ENCODE results near the gene SEC14L3. TPM values are rescaled to one million over a fixed set of nuclear protein-coding genes. Genes with fewer than 3 reads are reported as not detected.
"Not testable (repeated sequence)": the region's sequence is repeated elsewhere in the genome, so short reads cannot be mapped to it uniquely, and the experiment has no call there.

Gene SEC14L3
- total and polyA plus RNA-seq, 10 of the 15 experiments (the other 5 are each of a cell fraction or from before 2014, with no cell fraction given) = 0.03 TPM; not detected in 9

GRCh38 chr22:30470655-30471054 is 1.2 kb downstream of the SEC14L3 start:
- Histone ChIP-seq H3K79me2 (ENCODE audit: control insufficient read depth, insufficient read depth, low read length) (no peaks in the 10 kb centered on the region), H3K36me3 (ENCODE audit: control insufficient read depth in 2 of 2, insufficient read depth in 2 of 2, low read length in 1 of 2) (no peaks in the 10 kb centered on the region), H2AFZ (ENCODE audit: control insufficient read depth, low read depth, low read length) (no peak overlapping the region), H3K4me2 (ENCODE audit: control insufficient read depth, insufficient read depth) (no peak overlapping the region), H3K4me3 (no peak overlapping the region), H3K27ac (ENCODE audit: control insufficient read depth, insufficient read depth) (no peak overlapping the region), H3K4me1 (ENCODE audit: control insufficient read depth, insufficient read depth, low read length) (no peaks in the 10 kb centered on the region), H3K9me3 (replicated peaks; ENCODE audit: control insufficient read depth, insufficient read depth, low read length) (no peaks in the 10 kb centered on the region), H3K9ac (ENCODE audit: control insufficient read depth, insufficient read depth, low read length) (no peak overlapping the region), H3K27me3 (replicated peaks in 1 of 2; ENCODE audit: control insufficient read depth in 2 of 2, insufficient read depth in 2 of 2, low read length in 1 of 2) (peaks cover 0 to 2% of the 10 kb centered on the region in 2 experiments; a peak in 3 of 4 replicates), H4K20me1 (ENCODE audit: control insufficient read depth, insufficient read depth) (no peaks in the 10 kb centered on the region)
- ATAC-seq (no peak), DNase-seq (ENCODE audit: low read depth, low spot score) (no peak), FAIRE-seq (no peak)
- BruUV-seq (replicated peaks) = no TSS peak
- SMC1A ChIA-PET (ENCODE audit: uncharacterized antibody, unreplicated experiment) = no interaction called here
- WGBS (ENCODE audit: insufficient coverage, insufficient replicate concordance, low lambda C conversion rate, missing lambda C conversion rate) = 0% methylated on average over 2 of the region's 2 CpGs
- no peak for TF ChIP-seq ETV6 (conservative IDR thresholded peaks at IDR 0.05 in 1 of 2, IDR thresholded peaks at IDR 0.05 in 1 of 2; ENCODE audit: borderline replicate concordance in 1 of 2, low read depth in 1 of 2)
- no peak for TF ChIP-seq ZNF24 (IDR thresholded peaks at IDR 0.05)
- no peak for TF ChIP-seq MYB (IDR thresholded peaks at IDR 0.05; ENCODE audit: borderline replicate concordance, low read depth, low read length)
- TF ChIP-seq BRCA1 (IDR thresholded peaks at IDR 0.05; ENCODE audit: low read depth, low read length) = no peak
- no peak for TF ChIP-seq EZH2 (IDR thresholded peaks at IDR 0.05; ENCODE audit: borderline replicate concordance, control insufficient read depth, low read depth, low read length)
- CTCF ChIA-PET = no interaction called here
- RAD21 ChIA-PET (ENCODE audit: unreplicated experiment) = no interaction called here
- POLR2A ChIA-PET = no interaction called here
- in situ Hi-C loops (cut with MboI) (no loop called here), intact Hi-C loops (cut with micrococcal nuclease; ENCODE audit: unreplicated experiment) (no loop called here)

GRCh38 chr22:30469165-30469564 is 2.7 kb downstream of the SEC14L3 start:
- Histone ChIP-seq H3K4me2 (ENCODE audit: control insufficient read depth, insufficient read depth) (no peak overlapping the region), H3K27ac (ENCODE audit: control insufficient read depth, insufficient read depth) (no peak overlapping the region), H2AFZ (ENCODE audit: control insufficient read depth, low read depth, low read length) (no peak overlapping the region), H3K4me3 (no peak overlapping the region), H3K4me1 (ENCODE audit: control insufficient read depth, insufficient read depth, low read length) (no peaks in the 10 kb centered on the region), H3K36me3 (ENCODE audit: control insufficient read depth in 2 of 2, insufficient read depth in 2 of 2, low read length in 1 of 2) (no peaks in the 10 kb centered on the region), H3K79me2 (ENCODE audit: control insufficient read depth, insufficient read depth, low read length) (no peaks in the 10 kb centered on the region), H3K9ac (ENCODE audit: control insufficient read depth, insufficient read depth, low read length) (no peak overlapping the region), H4K20me1 (ENCODE audit: control insufficient read depth, insufficient read depth) (no peaks in the 10 kb centered on the region), H3K9me3 (replicated peaks; ENCODE audit: control insufficient read depth, insufficient read depth, low read length) (no peaks in the 10 kb centered on the region), H3K27me3 (replicated peaks in 1 of 2; ENCODE audit: control insufficient read depth in 2 of 2, insufficient read depth in 2 of 2, low read length in 1 of 2) (peaks cover 0 to 2% of the 10 kb centered on the region in 2 experiments; a peak in 2 of 4 replicates)
- CTCF ChIA-PET = interaction anchor here (1.3 kb wide), 1 partner anchor 48 kb away, joined by 3 read pairs; no protein-coding TSS in a partner anchor
- no peak for DNase-seq (ENCODE audit: low read depth, low spot score)
- POLR2A ChIA-PET = interaction anchor here (0.5 kb wide), 1 partner anchor 80 kb away, joined by 3 read pairs; no protein-coding TSS in a partner anchor
- in situ Hi-C loops (cut with MboI) (no loop called here), intact Hi-C loops (cut with micrococcal nuclease; ENCODE audit: unreplicated experiment) (no loop called here)
- 5% methylated on average over 2 of the region's 2 CpGs for WGBS (ENCODE audit: insufficient coverage, insufficient replicate concordance, low lambda C conversion rate, missing lambda C conversion rate)
- no peak for TF ChIP-seq ATF3 (IDR thresholded peaks at IDR 0.05; ENCODE audit: borderline replicate concordance, extremely low read depth, low read depth, low read length)
- TF ChIP-seq RBBP5 (conservative IDR thresholded peaks at IDR 0.05) = no peak
- no peak for TF ChIP-seq GATAD2B (conservative IDR thresholded peaks at IDR 0.05; ENCODE audit: low read depth)
- TF ChIP-seq BCL11A (IDR thresholded peaks at IDR 0.05; ENCODE audit: low read depth, low read length) = no peak
- no peak for TF ChIP-seq SUPT20H (IDR thresholded peaks at IDR 0.05; ENCODE audit: borderline replicate concordance, control insufficient read depth, low read depth, low read length)
- no peak for TF ChIP-seq IKZF2 (IDR thresholded peaks at IDR 0.05)
- TF ChIP-seq FOS (IDR thresholded peaks at IDR 0.05; ENCODE audit: borderline replicate concordance, extremely low read depth, insufficient read length) = no peak
- no TSS peak for BruUV-seq (replicated peaks)
- RAD21 ChIA-PET (ENCODE audit: unreplicated experiment) = no interaction called here
- no peak for FAIRE-seq
- SMC1A ChIA-PET (ENCODE audit: uncharacterized antibody, unreplicated experiment) = interaction anchor here (0.5 to 0.6 kb wide), 2 partner anchors 8 to 359 kb away, joined by 3 read pairs; no protein-coding TSS in a partner anchor
- no peak for ATAC-seq

GRCh38 chr22:30460555-30460954 is 11.3 kb downstream of the SEC14L3 start:
- intact Hi-C loops (cut with micrococcal nuclease; ENCODE audit: unreplicated experiment); POLR2A ChIA-PET: not testable (repeated sequence)

More at GRCh38 chr22:30460555-30460954, 11.3 kb downstream of the SEC14L3 start:
- SMC1A ChIA-PET (ENCODE audit: uncharacterized antibody, unreplicated experiment); DNase-seq (ENCODE audit: low read depth, low spot score); FAIRE-seq; H3K27me3 ChIP-seq (replicated peaks in 1 of 2; ENCODE audit: control insufficient read depth in 2 of 2, insufficient read depth in 2 of 2, low read length in 1 of 2); RAD21 ChIA-PET (ENCODE audit: unreplicated experiment); H3K4me2 ChIP-seq (ENCODE audit: control insufficient read depth, insufficient read depth); in situ Hi-C loops (cut with MboI); H3K79me2 ChIP-seq (ENCODE audit: control insufficient read depth, insufficient read depth, low read length); ATAC-seq; H4K20me1 ChIP-seq (ENCODE audit: control insufficient read depth, insufficient read depth); H3K4me3 ChIP-seq; H2AFZ ChIP-seq (ENCODE audit: control insufficient read depth, low read depth, low read length); H3K9me3 ChIP-seq (replicated peaks; ENCODE audit: control insufficient read depth, insufficient read depth, low read length); CTCF ChIA-PET; BruUV-seq (replicated peaks); H3K9ac ChIP-seq (ENCODE audit: control insufficient read depth, insufficient read depth, low read length); H3K36me3 ChIP-seq (ENCODE audit: control insufficient read depth in 2 of 2, insufficient read depth in 2 of 2, low read length in 1 of 2); H3K27ac ChIP-seq (ENCODE audit: control insufficient read depth, insufficient read depth); H3K4me1 ChIP-seq (ENCODE audit: control insufficient read depth, insufficient read depth, low read length): not testable (repeated sequence)
- 16% methylated on average over 6 of the region's 6 CpGs for WGBS (ENCODE audit: insufficient coverage, insufficient replicate concordance, low lambda C conversion rate, missing lambda C conversion rate)

Measured in GM12878 (cell line).